DND-41 (cell line): ENCODE results near the gene BIRC6.

Source experiments
- ATAC-seq: fragments of 200-7000 bp; cut with Tn5 transposase; 3 replicates; pipeline ENCODE4 v1.9.1; 2021; ENCODE audit warnings: low read depth; ENCODE audit not compliant: insufficient read depth
- DNase-seq: peaks from one replicate; pipeline ENCODE4 v3.0.0-alpha.2; 2020
- H2AFZ ChIP-seq: 2 replicates; pipeline ENCODE4 v1.6.0; 2012; ENCODE audit warnings: low read depth, low read length
- H3K27ac ChIP-seq: 2 replicates; pipeline ENCODE4 v1.5.1; 2012; ENCODE audit warnings: low read length, inconsistent platforms
- H3K27me3 ChIP-seq: fragments of 200-600 bp; sonication (generic); 2 replicates; pipeline ENCODE4 v1.6.0; 2012; ENCODE audit warnings: low read length, mild to moderate bottlenecking, inconsistent platforms; ENCODE audit not compliant: insufficient read depth, poor library complexity
- H3K36me3 ChIP-seq: 2 replicates; pipeline ENCODE4 v1.5.1; 2012; ENCODE audit warnings: low read length, inconsistent platforms; ENCODE audit not compliant: insufficient read depth
- H3K4me1 ChIP-seq: 2 replicates; pipeline ENCODE4 v1.5.1; 2012; ENCODE audit warnings: mild to moderate bottlenecking, low read length; ENCODE audit not compliant: insufficient read depth
- H3K4me2 ChIP-seq: 2 replicates; pipeline ENCODE4 v1.6.0; 2012; ENCODE audit warnings: mild to moderate bottlenecking, moderate library complexity, low read length, inconsistent platforms; ENCODE audit not compliant: insufficient read depth
- H3K4me3 ChIP-seq, 2 experiments: fragments of 200-600 bp in 1 of 2; shearing (Covaris generic) in 1 of 2; 2 replicates each; pipeline ENCODE4 v1.5.1; 2012 to 2016; ENCODE audit warnings: inconsistent platforms in 2 of 2, low read length in 2 of 2, mild to moderate bottlenecking in 2 of 2, low read depth in 1 of 2, moderate library complexity in 1 of 2
- H3K79me2 ChIP-seq: 2 replicates; pipeline ENCODE4 v1.6.0; 2012; ENCODE audit warnings: low read length, inconsistent platforms; ENCODE audit not compliant: insufficient read depth
- H3K9ac ChIP-seq: 2 replicates; pipeline ENCODE4 v1.6.0; 2012; ENCODE audit warnings: low read depth, mild to moderate bottlenecking, inconsistent platforms, low read length, moderate library complexity
- H3K9me3 ChIP-seq: 2 replicates; pipeline ENCODE4 v1.5.1; 2012; ENCODE audit warnings: low read length, moderate library complexity, mild to moderate bottlenecking, inconsistent platforms; ENCODE audit not compliant: insufficient read depth, severe bottlenecking
- H4K20me1 ChIP-seq: 2 replicates; pipeline ENCODE4 v1.6.0; 2012; ENCODE audit warnings: low read length; ENCODE audit not compliant: insufficient read depth
- CTCF ChIP-seq: IDR thresholded peaks from 2 replicates; pipeline ENCODE4 v1.5.1; 2012; ENCODE audit warnings: borderline replicate concordance, low read length, moderate library complexity, mild to moderate bottlenecking; ENCODE audit not compliant: poor library complexity, severe bottlenecking; ENCODE audit errors: extremely low read depth
- EZH2 ChIP-seq: IDR thresholded peaks from 3 replicates; pipeline ENCODE4 v1.6.1; 2012; ENCODE audit warnings: borderline replicate concordance, low read depth, mild to moderate bottlenecking, moderate library complexity, low read length, inconsistent platforms; ENCODE audit not compliant: severe bottlenecking

The BIRC6 gene

GRCh38 chr2:32452338-32453064, 95.7 kb downstream of the BIRC6 start:
- no peaks in the 10 kb centered on the region for H3K4me1 ChIP-seq
- DNase-seq, result no peak

GRCh38 chr2:32453242-32454062, 96.6 kb downstream of the BIRC6 start:
- no peaks in the 10 kb centered on the region for H3K9me3 ChIP-seq
- H2AFZ ChIP-seq, result no peak overlapping the region
- no peak overlapping the region for H3K9ac ChIP-seq
- no peak for DNase-seq
- no peak overlapping the region for H3K4me3 ChIP-seq
- no peaks in the 10 kb centered on the region for H4K20me1 ChIP-seq
- ATAC-seq, result no peak
- H3K79me2 ChIP-seq, result peaks cover 3% of the 10 kb centered on the region; the same call in 1 of the 2 replicates
- H3K4me2 ChIP-seq, result no peak overlapping the region
- H3K4me1 ChIP-seq, result no peaks in the 10 kb centered on the region
- no peaks in the 10 kb centered on the region for H3K27me3 ChIP-seq
- peaks cover 50% of the 10 kb centered on the region; the same call in 1 of the 2 replicates for H3K36me3 ChIP-seq
- H3K27ac ChIP-seq, result no peak overlapping the region
- TF ChIP-seq CTCF (no peak), EZH2 (no peak)

More at GRCh38 chr2:32452338-32453064, 95.7 kb downstream of the BIRC6 start:
- ATAC-seq, result no peak
- no peaks in the 10 kb centered on the region for H3K79me2 ChIP-seq
- no peaks in the 10 kb centered on the region for H4K20me1 ChIP-seq
- peaks cover 48% of the 10 kb centered on the region; the same call in 1 of the 2 replicates for H3K36me3 ChIP-seq
- H3K9ac ChIP-seq, result no peak overlapping the region
- TF ChIP-seq CTCF, result no peak
- TF ChIP-seq EZH2, result no peak
- no peak overlapping the region for H2AFZ ChIP-seq
- H3K27me3 ChIP-seq, result no peaks in the 10 kb centered on the region
- H3K4me3 ChIP-seq, result no peak overlapping the region
- no peak overlapping the region for H3K27ac ChIP-seq
- H3K9me3 ChIP-seq, result no peaks in the 10 kb centered on the region
- H3K4me2 ChIP-seq, result no peak overlapping the region

GRCh38 chr2:32455816-32456215, 99.0 kb downstream of the BIRC6 start:
- ATAC-seq (no peak), DNase-seq (no peak)
- Histone ChIP-seq H3K27me3 (no peaks in the 10 kb centered on the region), H2AFZ (no peak overlapping the region), H4K20me1 (no peaks in the 10 kb centered on the region), H3K4me1 (no peaks in the 10 kb centered on the region), H3K9me3 (no peaks in the 10 kb centered on the region), H3K9ac (no peak overlapping the region), H3K36me3 (peaks cover 37% of the 10 kb centered on the region; the same call in 1 of the 2 replicates), H3K4me2 (no peak overlapping the region), H3K4me3 (no peak overlapping the region), H3K27ac (no peak overlapping the region), H3K79me2 (peaks cover 12% of the 10 kb centered on the region)
- TF ChIP-seq CTCF (no peak), EZH2 (no peak)
